ENCODE results near the gene SPAG16. TPM values are rescaled to one million over a fixed set of nuclear protein-coding genes. Genes with fewer than 3 reads are reported as not detected.

SPAG16 gene
- total RNA-seq, 1 experiment from 2014 or later = 17.3 TPM

DNA sequence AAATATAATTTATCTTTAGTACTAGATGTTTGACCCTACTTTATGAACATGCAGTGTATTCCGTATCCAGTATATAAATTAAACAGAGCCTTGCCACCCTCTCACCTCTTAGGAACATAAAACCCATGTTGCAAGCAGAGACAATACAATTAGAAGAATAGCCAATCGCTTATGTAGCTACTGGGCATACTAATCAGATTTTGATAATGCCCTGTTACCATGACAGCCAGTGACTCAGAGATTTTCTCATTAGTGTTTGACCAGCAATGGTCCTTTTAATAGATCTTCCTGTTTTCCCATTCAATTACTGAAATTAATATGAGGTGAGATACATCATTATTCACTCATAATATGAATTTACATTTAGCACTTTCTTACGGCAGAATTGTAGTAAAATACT, 579.3 kb downstream of the SPAG16 start:
- Histone ChIP-seq H2BK120ac (ENCODE audit: low read depth, low read length, poor library complexity, severe bottlenecking) (no peak overlapping the region), H3K23me2 (ENCODE audit: insufficient read length, low read depth, low read length, poor library complexity, severe bottlenecking) (no peaks in the 10 kb centered on the region), H3K18ac (ENCODE audit: insufficient read length, low read depth, low read length) (no peak overlapping the region), H4K8ac (replicated peaks; ENCODE audit: insufficient read length, low read depth, low read length) (no peak overlapping the region), H2AK5ac (ENCODE audit: insufficient read length, low read length) (no peak overlapping the region), H3K14ac (ENCODE audit: insufficient read depth, low read length) (no peak overlapping the region), H3K56ac (ENCODE audit: insufficient read length, low read depth, low read length) (no peak overlapping the region), H4K5ac (ENCODE audit: insufficient read length, low read depth, low read length) (no peak overlapping the region), H3K27ac (ENCODE audit: insufficient read length, low read depth, low read length) (no peak overlapping the region), H3K79me2 (ENCODE audit: insufficient read depth, low read length) (no peaks in the 10 kb centered on the region), H3K27me3 (ENCODE audit: insufficient read depth, low read length) (no peaks in the 10 kb centered on the region), H3K9ac (ENCODE audit: extremely low read depth, insufficient read length, low read length) (no peak overlapping the region), H4K91ac (ENCODE audit: insufficient read length, low read depth, low read length) (no peak overlapping the region), H3K9me3 (ENCODE audit: control insufficient read depth, low read depth, low read length) (no peaks in the 10 kb centered on the region), H3K23ac (ENCODE audit: insufficient read length, low read depth, low read length) (no peak overlapping the region), H3K79me1 (ENCODE audit: insufficient read depth, low read depth, low read length, poor library complexity, severe bottlenecking) (no peaks in the 10 kb centered on the region), H2AFZ (ENCODE audit: low read length) (no peak overlapping the region), H3T11ph (ENCODE audit: low read length) (no peak overlapping the region), H3K4me2 (ENCODE audit: insufficient read depth, insufficient read length, low read length) (no peak overlapping the region), H2BK15ac (ENCODE audit: low read depth, low read length) (no peak overlapping the region), H4K20me1 (ENCODE audit: control insufficient read depth, insufficient read depth, insufficient read length) (no peaks in the 10 kb centered on the region), H3K4me1 (ENCODE audit: insufficient read depth, low read length) (no peaks in the 10 kb centered on the region), H3K4ac (ENCODE audit: low read depth, low read length) (no peak overlapping the region), H2BK5ac (ENCODE audit: insufficient read length, low read length) (no peak overlapping the region), H2BK12ac (ENCODE audit: insufficient read length, low read depth, low read length) (no peak overlapping the region), H2BK20ac (ENCODE audit: low read depth, low read length, poor library complexity, severe bottlenecking) (no peak overlapping the region)
- H3K4me1 Mint-ChIP-seq = no peaks in the 10 kb centered on the region
- H3K9me3 Mint-ChIP-seq = no peaks in the 10 kb centered on the region; a peak in 1 of 5 replicates
- H3K36me3 Mint-ChIP-seq (ENCODE audit: insufficient read depth in 1 of 3, low read depth in 3 of 3) = no peaks in the 10 kb centered on the region
- DNase-seq = no peak
- no peak overlapping the region for H3K27ac Mint-ChIP-seq
- no peak overlapping the region for H3K4me3 Mint-ChIP-seq
- TF ChIP-seq, protein P1, sequence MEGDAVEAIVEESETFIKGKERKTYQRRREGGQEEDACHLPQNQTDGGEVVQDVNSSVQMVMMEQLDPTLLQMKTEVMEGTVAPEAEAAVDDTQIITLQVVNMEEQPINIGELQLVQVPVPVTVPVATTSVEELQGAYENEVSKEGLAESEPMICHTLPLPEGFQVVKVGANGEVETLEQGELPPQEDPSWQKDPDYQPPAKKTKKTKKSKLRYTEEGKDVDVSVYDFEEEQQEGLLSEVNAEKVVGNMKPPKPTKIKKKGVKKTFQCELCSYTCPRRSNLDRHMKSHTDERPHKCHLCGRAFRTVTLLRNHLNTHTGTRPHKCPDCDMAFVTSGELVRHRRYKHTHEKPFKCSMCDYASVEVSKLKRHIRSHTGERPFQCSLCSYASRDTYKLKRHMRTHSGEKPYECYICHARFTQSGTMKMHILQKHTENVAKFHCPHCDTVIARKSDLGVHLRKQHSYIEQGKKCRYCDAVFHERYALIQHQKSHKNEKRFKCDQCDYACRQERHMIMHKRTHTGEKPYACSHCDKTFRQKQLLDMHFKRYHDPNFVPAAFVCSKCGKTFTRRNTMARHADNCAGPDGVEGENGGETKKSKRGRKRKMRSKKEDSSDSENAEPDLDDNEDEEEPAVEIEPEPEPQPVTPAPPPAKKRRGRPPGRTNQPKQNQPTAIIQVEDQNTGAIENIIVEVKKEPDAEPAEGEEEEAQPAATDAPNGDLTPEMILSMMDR (conservative IDR thresholded peaks at IDR 0.05) = no peak
- no CpG with 5 or more reads among the region's 3 CpGs for WGBS (ENCODE audit: extremely low coverage, insufficient read length, low lambda C conversion rate)
- no peaks in the 10 kb centered on the region for H3K27me3 Mint-ChIP-seq (ENCODE audit: low read depth)

Data from H9 (cell line).